Right ventricle myocardium inferior (tissue), 1 donor: ENCODE data around the gene SPAG16. TPM values are rescaled to one million over a fixed set of nuclear protein-coding genes. Genes with fewer than 3 reads are reported as not detected.

Experiments
- ATAC-seq: fragments of 200-7000 bp; cut with Tn5 transposase; one replicate; pipeline ENCODE4 v1.9.1; 2020; ENCODE audit warnings: mild to moderate bottlenecking, moderate library complexity
- DNase-seq: peaks from one replicate; pipeline ENCODE4 v3.0.0; 2021; ENCODE audit errors: missing footprints
- intact Hi-C: fragments of 100-400 bp; cut with DNase I; formaldehyde crosslinking; loops from one replicate; pipeline ENCODE4 v1.11.0; 2022
- microRNA-seq: library from miRNA; unstranded; fragments of <30 nt; microRNA quantifications from one replicate; pipeline ENCODE4 v1.2.0, GENCODE V29; 2020
- total RNA-seq: library from RNA; stranded (reverse); fragmentation: NEBNext Ultra II Directional; extraction: Animal tissue kit (Norgen Biotek cat#: 25700); gene quantifications from one replicate; pipeline ENCODE4 v1.2.1, GENCODE V29; 2021
- donor health status: DM: no; HTN: yes; CAD: no; lungs with severe emphysema.

SPAG16 gene
- total RNA-seq, 1 donor from 2014 or later = 16.6 TPM

GRCh38 chr2:214412679-214413078 lies 1128.4 kb downstream of the SPAG16 start:
- ATAC-seq (no peak), DNase-seq (no peak)
- intact Hi-C loops = no loop called here

GRCh38 chr2:214436470-214436869 lies 1152.2 kb downstream of the SPAG16 start:
- ATAC-seq (no peak), DNase-seq (no peak)
- intact Hi-C loops = no loop called here

GRCh38 chr2:214450118-214450894 lies 1166.0 kb downstream of the SPAG16 start:
- no peak for ATAC-seq
- intact Hi-C loops = no loop called here
- no peak for DNase-seq

GRCh38 chr2:214451516-214452275 lies 1167.4 kb downstream of the SPAG16 start:
- ATAC-seq (no peak), DNase-seq (no peak)
- intact Hi-C loops = no loop called here

Small RNA genes within 50 kb of the gene (microRNA-seq; reads per million reads assigned to microRNA genes)
- not detected for gene MIR4438

Other genes starting within 250 kb of the SPAG16 start
- 4.7 TPM for gene IKZF2, start 132.9 kb upstream of the SPAG16 start, total RNA-seq